ENCODE results near the gene ZNF280B. TPM values are rescaled to one million over a fixed set of nuclear protein-coding genes. Genes with fewer than 3 reads are reported as not detected.
A peak's percentile ranks its signal among the peaks of the same experiment; 100 is the strongest.
"Not testable (repeated sequence)": the region's sequence is repeated elsewhere in the genome, so short reads cannot be mapped to it uniquely, and the experiment has no call there.

ZNF280B gene
- total and polyA plus RNA-seq, 5 donors: 0.59 to 1.7 (median 1.4) TPM

DNA sequence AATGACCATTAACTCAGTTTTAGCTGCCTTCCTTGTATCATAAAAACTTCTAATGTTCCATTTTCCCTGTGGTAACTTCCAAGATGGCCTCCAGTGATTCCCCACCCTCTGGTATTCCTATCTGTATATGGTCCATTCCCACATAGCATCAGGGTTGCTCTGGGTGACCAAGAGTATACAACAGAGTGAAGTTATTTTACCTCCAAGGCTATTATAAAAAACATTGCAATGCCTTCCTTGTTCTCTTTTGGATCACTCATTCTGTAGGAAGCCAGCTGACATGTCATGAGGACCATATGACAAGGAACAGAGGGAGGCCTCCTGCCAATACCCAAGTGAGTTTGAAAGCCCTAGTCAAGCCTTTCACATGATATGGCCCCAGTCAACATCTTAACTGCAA, 30.1 kb downstream of the ZNF280B start:
- ATAC-seq (no peak), DNase-seq (no peak)
- H3K4me1 ChIP-seq (ENCODE audit: control insufficient read depth, insufficient read depth, low read length): no peaks in the 10 kb centered on the region
- no peaks in the 10 kb centered on the region for H3K9me3 ChIP-seq (ENCODE audit: control insufficient read depth, low read length)
- no peak overlapping the region for H3K4me3 ChIP-seq (ENCODE audit: low read length)
- H3K27me3 ChIP-seq (ENCODE audit: control insufficient read depth, insufficient read depth): no peaks in the 10 kb centered on the region
- no peak overlapping the region for H3K27ac ChIP-seq (ENCODE audit: low read length)
- intact Hi-C loops (cut with DNase I): no loop called here

DNA sequence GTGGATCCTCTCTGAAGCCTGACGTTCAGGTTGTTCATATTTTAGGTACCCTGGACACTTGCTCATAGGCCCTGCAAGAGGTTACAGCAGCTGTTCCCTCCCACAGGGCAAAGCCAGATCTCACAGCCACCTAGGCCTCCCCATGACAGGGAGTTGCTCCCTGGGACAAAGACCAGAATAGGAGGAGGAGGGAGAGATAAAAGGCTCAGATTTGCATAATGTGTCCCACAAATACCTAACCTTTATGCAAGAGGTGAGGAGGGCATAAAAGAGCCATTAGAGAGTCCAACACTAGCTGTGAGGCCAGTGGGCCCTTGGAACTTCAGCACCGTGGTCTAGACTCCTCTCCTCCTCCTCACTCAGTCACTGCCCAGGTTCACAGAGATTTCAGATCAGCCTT, 33.8 kb downstream of the ZNF280B start:
- Histone ChIP-seq H3K27ac (ENCODE audit: low read length) (no peak overlapping the region), H3K27me3 (ENCODE audit: control insufficient read depth, insufficient read depth) (no peaks in the 10 kb centered on the region), H3K4me1 (ENCODE audit: control insufficient read depth, insufficient read depth, low read length) (no peaks in the 10 kb centered on the region), H3K4me3 (ENCODE audit: low read length) (no peak overlapping the region), H3K9me3 (ENCODE audit: control insufficient read depth, low read length) (no peaks in the 10 kb centered on the region)
- intact Hi-C loops (cut with DNase I): no loop called here
- ATAC-seq: no peak
- WGBS: 48% methylated on average over 2 of the region's 2 CpGs
- DNase-seq: no peak

DNA sequence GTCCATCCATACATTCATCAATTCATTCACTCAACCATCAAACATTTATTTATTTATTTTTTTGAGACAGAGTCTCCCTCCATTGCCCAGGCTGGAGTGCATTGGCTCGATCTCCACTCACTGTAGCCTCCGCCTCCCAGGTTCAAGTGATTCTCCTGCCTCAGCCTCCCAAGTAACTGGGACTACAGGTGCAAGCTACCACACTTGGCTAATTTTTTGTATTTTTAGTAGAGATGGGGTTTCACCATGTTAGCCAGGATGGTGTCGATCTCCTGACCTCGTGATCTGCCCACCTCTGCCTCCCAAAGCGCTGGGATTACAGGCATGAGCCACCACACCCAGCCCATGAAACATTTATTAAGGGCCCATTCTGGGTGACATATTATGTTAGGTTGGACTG, 37.4 kb downstream of the ZNF280B start:
- H3K4me1 ChIP-seq (ENCODE audit: control insufficient read depth, insufficient read depth, low read length); H3K27ac ChIP-seq (ENCODE audit: low read length); H3K9me3 ChIP-seq (ENCODE audit: control insufficient read depth, low read length); intact Hi-C loops (cut with DNase I); H3K4me3 ChIP-seq (ENCODE audit: low read length); DNase-seq; ATAC-seq; H3K27me3 ChIP-seq (ENCODE audit: control insufficient read depth, insufficient read depth): not testable (repeated sequence)
- 86% methylated on average over 5 of the region's 5 CpGs for WGBS

DNA sequence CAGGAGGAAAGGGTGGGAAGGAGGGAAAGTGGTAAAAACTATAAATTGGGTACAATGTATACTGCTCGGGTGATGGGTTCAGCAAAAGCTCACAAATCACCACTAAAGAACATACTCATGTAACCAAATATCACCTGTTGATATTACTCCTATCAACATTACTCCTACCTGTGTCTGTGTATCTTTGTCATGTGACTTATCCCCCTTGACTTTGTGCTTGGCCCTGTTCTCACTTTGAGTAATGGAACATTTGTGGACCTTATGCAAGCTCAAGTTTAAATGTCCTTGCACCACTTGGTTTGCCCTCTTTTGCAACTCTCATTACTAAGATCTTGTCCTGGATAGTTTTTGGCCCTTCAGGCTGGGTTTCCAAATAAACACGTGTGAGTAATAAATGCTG, 39.0 kb downstream of the ZNF280B start:
- H3K27ac ChIP-seq (ENCODE audit: low read length): no peak overlapping the region
- H3K27me3 ChIP-seq (ENCODE audit: control insufficient read depth, insufficient read depth): no peaks in the 10 kb centered on the region
- no peaks in the 10 kb centered on the region for H3K4me1 ChIP-seq (ENCODE audit: control insufficient read depth, insufficient read depth, low read length)
- ATAC-seq (no peak), DNase-seq (no peak)
- intact Hi-C loops (cut with DNase I): loop anchor here in 3 of 4 donors (10.0 kb wide), 3 partner anchors 215 to 655 kb away; no protein-coding TSS in a partner anchor
- WGBS: 72% methylated on average over 2 of the region's 2 CpGs
- H3K4me3 ChIP-seq (ENCODE audit: low read length): no peak overlapping the region
- no peaks in the 10 kb centered on the region for H3K9me3 ChIP-seq (ENCODE audit: control insufficient read depth, low read length)

DNA sequence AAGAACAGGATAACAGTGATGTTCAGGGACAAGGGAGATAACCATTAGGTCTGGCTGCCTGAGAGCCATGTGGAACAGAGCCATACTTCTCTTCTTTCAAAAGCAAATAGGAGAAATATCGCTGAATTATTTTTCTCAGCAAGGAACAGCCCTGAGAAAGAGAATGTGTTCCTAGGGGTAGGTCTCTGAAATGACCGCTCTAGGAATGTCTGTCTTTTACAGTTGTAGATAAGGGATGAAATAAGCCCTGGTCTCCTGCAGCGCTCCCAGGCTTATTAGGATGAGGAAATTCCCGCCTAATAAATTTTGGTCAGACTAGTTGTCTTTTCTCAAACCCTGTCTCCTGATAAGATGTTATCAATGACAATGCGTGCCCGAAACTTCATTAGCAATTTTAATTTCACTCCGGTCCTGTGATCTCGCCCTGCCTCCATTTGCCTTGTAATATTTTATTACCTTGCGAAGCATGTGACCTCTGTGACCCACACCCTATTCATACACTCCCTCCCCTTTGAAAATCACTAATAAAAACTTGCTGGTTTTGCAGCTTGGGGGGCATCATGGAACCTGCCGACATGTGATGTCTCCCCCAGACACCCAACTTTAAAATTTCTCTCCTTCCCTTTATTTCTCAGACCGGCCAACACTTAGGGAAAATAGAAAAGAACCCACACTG, 39.6 kb downstream of the ZNF280B start:
- not testable (repeated sequence) for H3K27me3 ChIP-seq (ENCODE audit: control insufficient read depth, insufficient read depth); H3K4me1 ChIP-seq (ENCODE audit: control insufficient read depth, insufficient read depth, low read length); H3K4me3 ChIP-seq (ENCODE audit: low read length); H3K9me3 ChIP-seq (ENCODE audit: control insufficient read depth, low read length); DNase-seq; ATAC-seq; H3K27ac ChIP-seq (ENCODE audit: low read length)
- intact Hi-C loops (cut with DNase I): loop anchor here in 3 of 4 donors (10.0 kb wide), 3 partner anchors 216 to 656 kb away; no protein-coding TSS in a partner anchor
- WGBS: 90% methylated on average over 11 of the region's 11 CpGs

DNA sequence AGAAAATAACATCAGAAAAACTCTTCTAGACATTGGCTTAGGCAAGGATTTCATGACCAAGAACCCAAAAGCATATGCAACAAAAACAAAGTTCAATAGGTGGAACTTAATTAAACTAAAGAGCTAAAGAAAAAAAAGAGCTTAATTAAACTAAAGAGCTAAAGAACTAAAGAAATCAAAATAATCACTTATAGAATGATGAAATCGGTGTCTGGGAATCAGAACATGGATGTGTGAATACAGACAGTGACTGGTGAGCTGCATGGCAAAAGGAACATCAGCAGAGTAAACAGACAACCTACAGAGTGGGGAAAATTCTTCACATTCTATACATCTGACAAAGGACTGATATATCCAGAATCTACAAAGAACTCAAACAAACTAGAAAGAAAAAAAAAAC, 41.4 kb downstream of the ZNF280B start:
- no peak for ATAC-seq
- Histone ChIP-seq H3K27me3 (ENCODE audit: control insufficient read depth, insufficient read depth) (no peaks in the 10 kb centered on the region), H3K27ac (ENCODE audit: low read length) (no peak overlapping the region), H3K9me3 (ENCODE audit: control insufficient read depth, low read length) (no peaks in the 10 kb centered on the region), H3K4me1 (ENCODE audit: control insufficient read depth, insufficient read depth, low read length) (no peaks in the 10 kb centered on the region), H3K4me3 (ENCODE audit: low read length) (no peak overlapping the region)
- intact Hi-C loops (cut with DNase I): loop anchor here in 3 of 4 donors (10.0 kb wide), 3 partner anchors 218 to 658 kb away; no protein-coding TSS in a partner anchor
- WGBS: 87% methylated on average over 1 of the region's 1 CpG
- no peak for DNase-seq

DNA sequence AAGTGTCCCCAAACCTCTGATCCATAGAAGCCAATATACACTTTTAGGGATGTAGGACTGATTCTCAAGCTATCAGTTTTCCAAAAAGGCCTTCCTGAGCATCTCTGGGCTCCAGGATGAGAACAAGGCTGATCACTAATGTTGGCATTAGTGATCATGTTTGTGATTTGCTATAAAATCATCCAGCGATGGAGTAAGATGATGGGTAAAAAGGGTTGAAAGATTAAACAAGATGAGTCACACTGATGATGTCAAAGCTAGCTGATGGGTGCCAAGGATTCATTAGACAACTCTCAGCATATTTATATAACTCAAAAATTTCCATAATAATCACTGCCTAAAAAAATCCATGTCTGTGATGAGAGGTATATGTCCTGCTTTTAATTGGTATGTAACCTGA, 42.8 kb downstream of the ZNF280B start:
- ATAC-seq: no peak
- DNase-seq: no peak
- Histone ChIP-seq H3K4me1 (ENCODE audit: control insufficient read depth, insufficient read depth, low read length) (no peaks in the 10 kb centered on the region), H3K27ac (ENCODE audit: low read length) (no peak overlapping the region), H3K9me3 (ENCODE audit: control insufficient read depth, low read length) (no peaks in the 10 kb centered on the region), H3K4me3 (ENCODE audit: low read length) (no peak overlapping the region), H3K27me3 (ENCODE audit: control insufficient read depth, insufficient read depth) (no peaks in the 10 kb centered on the region)
- 64% methylated on average over 1 of the region's 1 CpG for WGBS
- intact Hi-C loops (cut with DNase I): loop anchor here in 3 of 4 donors (10.0 kb wide), 3 partner anchors 219 to 659 kb away; no protein-coding TSS in a partner anchor

DNA sequence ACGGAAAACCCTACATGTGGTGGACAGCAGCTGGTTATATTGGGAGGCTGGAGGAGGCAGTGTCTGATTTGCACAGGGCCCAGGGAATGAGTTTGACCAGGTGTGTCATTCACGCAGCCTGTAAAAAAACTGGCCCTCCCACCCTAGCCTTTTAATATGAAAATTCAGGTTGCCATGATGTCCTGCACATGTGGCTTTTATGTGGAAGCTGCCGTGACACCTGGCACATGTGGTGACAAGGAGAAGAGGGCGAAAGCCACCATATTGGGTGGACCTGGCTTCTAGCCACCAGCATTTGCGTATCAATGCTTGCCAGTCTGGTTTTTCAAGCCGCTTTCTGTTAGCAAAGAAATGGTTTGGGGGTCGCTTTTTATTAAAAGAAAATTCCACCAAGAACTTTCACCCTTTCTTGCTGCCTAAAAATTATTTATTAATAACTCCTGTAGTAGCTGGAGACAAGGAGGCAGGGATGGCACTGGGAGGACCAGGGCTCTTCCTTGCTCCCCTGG, 43.4 kb downstream of the ZNF280B start:
- 77% methylated on average over 7 of the region's 7 CpGs for WGBS
- DNase-seq (no peak), ATAC-seq (no peak)
- Histone ChIP-seq H3K27me3 (ENCODE audit: control insufficient read depth, insufficient read depth) (no peaks in the 10 kb centered on the region), H3K4me1 (ENCODE audit: control insufficient read depth, insufficient read depth, low read length) (no peaks in the 10 kb centered on the region), H3K27ac (ENCODE audit: low read length) (no peak overlapping the region), H3K4me3 (ENCODE audit: low read length) (no peak overlapping the region), H3K9me3 (ENCODE audit: control insufficient read depth, low read length) (no peaks in the 10 kb centered on the region)
- intact Hi-C loops (cut with DNase I): loop anchor here in 3 of 4 donors (10.0 kb wide), 3 partner anchors 220 to 660 kb away; no protein-coding TSS in a partner anchor

DNA sequence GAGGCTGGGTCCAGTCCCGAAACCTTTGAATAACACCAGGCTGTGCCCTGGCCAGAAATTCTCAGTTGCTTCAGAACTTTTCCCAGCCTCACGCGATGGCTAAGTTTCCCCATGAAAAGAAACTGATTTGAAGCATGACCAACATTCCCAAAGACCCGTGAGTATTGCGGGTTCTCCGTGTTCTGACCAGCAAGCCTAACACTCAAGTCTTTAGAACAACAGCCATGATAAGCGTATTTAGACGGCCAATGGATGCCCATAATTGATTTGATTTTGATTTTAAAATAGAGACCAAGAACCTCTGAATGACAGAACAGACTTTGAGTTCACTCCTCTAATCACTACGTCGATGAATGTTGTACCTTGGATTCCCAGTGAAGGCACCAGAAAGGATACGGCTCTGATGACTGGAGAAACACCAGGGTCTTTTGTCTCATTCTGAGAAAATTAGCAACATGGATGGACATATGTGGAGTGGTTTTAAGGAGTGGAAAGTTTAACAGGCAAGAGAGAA, 43.9 kb downstream of the ZNF280B start:
- Histone ChIP-seq H3K27ac (ENCODE audit: low read length) (no peak overlapping the region), H3K4me3 (ENCODE audit: low read length) (no peak overlapping the region), H3K9me3 (ENCODE audit: control insufficient read depth, low read length) (peaks cover 2% of the 10 kb centered on the region), H3K4me1 (ENCODE audit: control insufficient read depth, insufficient read depth, low read length) (no peaks in the 10 kb centered on the region), H3K27me3 (ENCODE audit: control insufficient read depth, insufficient read depth) (no peaks in the 10 kb centered on the region)
- intact Hi-C loops (cut with DNase I): loop anchor here (5.0 to 10.0 kb wide), 5 partner anchors 220 to 660 kb away; no protein-coding TSS in a partner anchor
- ATAC-seq (no peak), DNase-seq (no peak)
- 80% methylated on average over 11 of the region's 11 CpGs for WGBS

DNA sequence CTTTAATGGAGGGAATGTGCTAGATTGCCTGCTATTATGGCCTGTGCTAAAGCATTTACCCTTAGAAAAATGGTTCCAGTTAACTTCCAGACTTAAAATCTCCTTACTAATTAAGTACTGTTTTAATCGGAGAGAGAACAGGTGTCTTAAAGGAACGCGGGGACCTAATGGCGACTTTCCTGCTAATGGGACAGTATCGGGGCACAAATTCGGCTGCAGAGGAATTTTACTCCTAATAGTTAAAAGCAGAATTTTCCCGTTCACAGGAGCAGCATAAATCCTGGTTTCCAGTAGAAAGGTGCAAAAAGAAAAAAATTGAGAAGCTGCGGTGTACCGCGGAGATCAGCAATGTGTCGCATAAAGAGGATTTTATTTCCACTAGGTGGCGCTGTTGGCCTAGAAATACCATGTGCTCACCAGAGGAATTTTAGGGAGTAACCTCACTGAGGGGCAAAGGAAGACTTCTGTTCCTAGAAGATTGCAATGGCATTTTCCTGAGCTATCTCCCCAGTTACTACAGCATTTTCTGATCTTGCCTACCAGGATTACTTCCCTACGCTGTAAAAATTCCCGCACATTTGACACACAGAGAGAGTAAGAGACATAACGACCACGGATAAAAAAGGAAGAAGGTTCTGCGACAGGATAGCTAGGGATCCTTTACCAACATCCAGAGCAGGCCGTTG, 44.5 kb downstream of the ZNF280B start:
- Histone ChIP-seq H3K27me3 (ENCODE audit: control insufficient read depth, insufficient read depth) (no peaks in the 10 kb centered on the region), H3K4me1 (ENCODE audit: control insufficient read depth, insufficient read depth, low read length) (no peaks in the 10 kb centered on the region), H3K27ac (ENCODE audit: low read length) (no peak overlapping the region), H3K9me3 (ENCODE audit: control insufficient read depth, low read length) (peaks cover 4% of the 10 kb centered on the region), H3K4me3 (ENCODE audit: low read length) (no peak overlapping the region)
- ATAC-seq: peak; percentile 36 to 59
- intact Hi-C loops (cut with DNase I): loop anchor here (5.0 to 10.0 kb wide), 5 partner anchors 221 to 661 kb away; no protein-coding TSS in a partner anchor
- no peak for DNase-seq
- 27% methylated on average over 18 of the region's 18 CpGs for WGBS

Measured in right cardiac atrium (tissue), 5 donors.